Measurements from ENCODE around the gene TDRD1. TPM values are rescaled to one million over a fixed set of nuclear protein-coding genes. Genes with fewer than 3 reads are reported as not detected.

The TDRD1 gene
- total RNA-seq, 1 donor from 2014 or later = 0.04 TPM

DNA sequence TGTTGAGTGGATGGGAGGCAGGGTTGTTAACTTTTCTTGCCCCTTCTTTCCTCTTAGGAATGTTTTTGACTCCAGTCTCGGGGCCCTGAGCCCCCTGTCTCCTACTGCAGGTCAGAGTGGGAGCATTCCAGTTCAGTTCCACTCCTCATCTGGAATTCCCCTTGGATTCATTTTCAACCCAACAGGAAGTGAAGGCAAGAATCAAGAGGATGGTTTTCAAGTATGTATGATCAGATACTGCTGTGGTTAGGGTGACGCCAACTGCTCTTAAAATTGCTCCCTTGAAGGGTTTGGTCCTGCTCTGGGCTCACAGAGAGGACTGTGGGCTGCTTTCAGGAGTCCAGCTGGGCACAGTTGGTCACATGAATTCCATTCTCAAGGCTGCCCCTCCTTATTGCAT, 81.9 kb downstream of the TDRD1 start:
- H3K27me3 Mint-ChIP-seq (ENCODE audit: insufficient read depth, low read depth) = peaks cover 4% of the 10 kb centered on the region
- TF ChIP-seq EZH2 (IDR thresholded peaks at IDR 0.05) (no peak), CTCF (IDR thresholded peaks at IDR 0.05) (no peak), EZH2phosphoT487 (IDR thresholded peaks at IDR 0.05) (no peak)
- no peaks in the 10 kb centered on the region for H3K79me2 ChIP-seq (ENCODE audit: low read depth)
- no peaks in the 10 kb centered on the region for H3K36me3 Mint-ChIP-seq
- H3K4me1 ChIP-seq = peaks cover 4% of the 10 kb centered on the region
- no peaks in the 10 kb centered on the region for H3K9me3 ChIP-seq (ENCODE audit: low read depth)
- H2AFZ ChIP-seq (replicated peaks) = no peak overlapping the region
- no peaks in the 10 kb centered on the region for H3F3A ChIP-seq (ENCODE audit: low read depth)
- no peak overlapping the region for H3K4me2 ChIP-seq
- H3K36me3 ChIP-seq = no peaks in the 10 kb centered on the region
- peaks cover 3% of the 10 kb centered on the region for H3K9me3 Mint-ChIP-seq
- H3K4me3 ChIP-seq = no peak overlapping the region
- H3K4me3 Mint-ChIP-seq = no peak overlapping the region
- no peak overlapping the region for H3K27ac ChIP-seq
- no peak for DNase-seq (ENCODE audit: low spot score)
- H4K20me1 ChIP-seq (ENCODE audit: low read depth) = no peaks in the 10 kb centered on the region
- no peak overlapping the region for H3K27ac Mint-ChIP-seq
- H3K9ac ChIP-seq = no peak overlapping the region
- no peaks in the 10 kb centered on the region for H3K27me3 ChIP-seq
- peaks cover 19% of the 10 kb centered on the region for H3K4me1 Mint-ChIP-seq

DNA sequence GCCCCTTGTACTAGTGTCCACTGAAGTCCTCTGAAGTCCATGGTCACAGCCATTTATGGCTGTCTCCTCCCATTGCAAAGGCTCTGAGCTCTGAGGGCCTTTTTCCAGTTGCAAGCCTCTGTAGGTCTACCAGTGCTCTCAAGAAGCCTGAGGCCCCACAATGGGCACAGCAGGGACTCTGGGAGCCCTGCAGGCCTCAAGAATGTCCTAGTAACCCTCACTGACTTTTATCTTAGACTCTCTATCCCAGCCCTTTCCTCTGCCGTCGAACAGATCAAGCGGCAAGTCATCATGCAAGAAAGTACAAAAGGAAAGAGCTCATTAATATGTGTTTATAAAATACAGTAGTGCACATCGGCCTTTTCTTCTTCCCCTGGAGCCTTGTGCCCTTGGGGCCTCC, 83.3 kb downstream of the TDRD1 start:
- no peak overlapping the region for H2AFZ ChIP-seq (replicated peaks)
- H3K27ac ChIP-seq = no peak overlapping the region
- Mint-ChIP-seq H3K27me3 (ENCODE audit: insufficient read depth, low read depth) (peaks cover 4% of the 10 kb centered on the region), H3K9me3 (peaks cover 3% of the 10 kb centered on the region), H3K36me3 (no peaks in the 10 kb centered on the region), H3K4me3 (no peak overlapping the region), H3K4me1 (peaks cover 19% of the 10 kb centered on the region), H3K27ac (peak overlapping the region; percentile 7)
- no peak overlapping the region for H3K4me3 ChIP-seq
- H3K36me3 ChIP-seq = no peaks in the 10 kb centered on the region
- H3K9me3 ChIP-seq (ENCODE audit: low read depth) = no peaks in the 10 kb centered on the region
- TF ChIP-seq EZH2 (IDR thresholded peaks at IDR 0.05) = no peak
- no peak for TF ChIP-seq EZH2phosphoT487 (IDR thresholded peaks at IDR 0.05)
- no peak for TF ChIP-seq CTCF (IDR thresholded peaks at IDR 0.05)
- H3F3A ChIP-seq (ENCODE audit: low read depth) = no peaks in the 10 kb centered on the region
- no peaks in the 10 kb centered on the region for H4K20me1 ChIP-seq (ENCODE audit: low read depth)
- H3K27me3 ChIP-seq = no peaks in the 10 kb centered on the region
- no peak overlapping the region for H3K4me2 ChIP-seq
- no peak overlapping the region for H3K9ac ChIP-seq
- no peaks in the 10 kb centered on the region for H3K79me2 ChIP-seq (ENCODE audit: low read depth)
- DNase-seq (ENCODE audit: low spot score) = peak; percentile 33
- peaks cover 4% of the 10 kb centered on the region for H3K4me1 ChIP-seq

- no peak overlapping the region for H2AFZ ChIP-seq (replicated peaks)
- Mint-ChIP-seq H3K4me3 (no peak overlapping the region), H3K4me1 (peaks cover 8% of the 10 kb centered on the region), H3K36me3 (no peaks in the 10 kb centered on the region), H3K27ac (no peak overlapping the region), H3K27me3 (ENCODE audit: insufficient read depth, low read depth) (peaks cover 4% of the 10 kb centered on the region), H3K9me3 (peaks cover 3% of the 10 kb centered on the region)
- no peaks in the 10 kb centered on the region for H3F3A ChIP-seq (ENCODE audit: low read depth)
- H3K27ac ChIP-seq = no peak overlapping the region
- TF ChIP-seq CTCF (IDR thresholded peaks at IDR 0.05) (no peak), EZH2phosphoT487 (IDR thresholded peaks at IDR 0.05) (no peak), EZH2 (IDR thresholded peaks at IDR 0.05) (no peak)
- no peaks in the 10 kb centered on the region for H3K79me2 ChIP-seq (ENCODE audit: low read depth)
- H3K4me1 ChIP-seq = peaks cover 4% of the 10 kb centered on the region
- H3K27me3 ChIP-seq = no peaks in the 10 kb centered on the region
- no peaks in the 10 kb centered on the region for H3K36me3 ChIP-seq
- H4K20me1 ChIP-seq (ENCODE audit: low read depth) = no peaks in the 10 kb centered on the region
- H3K9ac ChIP-seq = no peak overlapping the region
- no peak overlapping the region for H3K4me3 ChIP-seq
- no peak overlapping the region for H3K4me2 ChIP-seq
- DNase-seq (ENCODE audit: low spot score) = no peak
- no peaks in the 10 kb centered on the region for H3K9me3 ChIP-seq (ENCODE audit: low read depth)
These were observed 86.4 kb downstream of the TDRD1 start for GRCh38 chr10:114265392-114266053.
